Stimulated activated CD4-positive, alpha-beta T cell treated with anti-CD3 and anti-CD28 coated beads, Interleukin-1b, Interleukin-23, amount 100 ng/mL, for 1 hour (primary cell): ENCODE data around the gene C16orf95.

Source experiments
- DNase-seq, 2 donors: peaks; one replicate each; pipeline ENCODE4 v3.0.0-alpha.2; 2020; ENCODE audit warnings: low read depth in 2 of 2

The C16orf95 gene

GRCh38 chr16:87332150-87332549 is 15.0 kb upstream of the C16orf95 start:
- no peak for DNase-seq

GRCh38 chr16:87331241-87331801 is 14.1 kb upstream of the C16orf95 start:
- no peak for DNase-seq

DNA sequence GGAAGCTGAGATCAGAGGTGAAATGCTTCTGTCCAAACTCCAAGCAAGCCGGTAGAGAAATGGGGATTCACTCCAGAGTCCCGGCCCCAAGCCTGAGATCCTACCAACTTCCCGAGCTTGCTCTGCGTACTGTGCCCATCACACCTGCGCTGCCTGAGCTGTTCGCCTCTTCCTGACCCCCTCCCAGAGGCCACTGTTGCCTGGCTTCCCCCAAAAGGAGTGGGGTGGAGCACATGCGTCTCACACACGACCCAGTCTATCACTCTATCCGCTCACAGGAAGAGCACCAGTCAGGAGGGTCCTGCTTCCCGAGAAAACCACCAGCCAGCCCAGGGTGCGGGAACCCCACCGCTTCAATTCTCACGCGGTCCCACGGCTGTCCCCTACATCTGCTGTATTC is 13.5 kb upstream of the C16orf95 start:
- no peak for DNase-seq

GRCh38 chr16:87330257-87330624 is 13.0 kb upstream of the C16orf95 start:
- no peak for DNase-seq

DNA sequence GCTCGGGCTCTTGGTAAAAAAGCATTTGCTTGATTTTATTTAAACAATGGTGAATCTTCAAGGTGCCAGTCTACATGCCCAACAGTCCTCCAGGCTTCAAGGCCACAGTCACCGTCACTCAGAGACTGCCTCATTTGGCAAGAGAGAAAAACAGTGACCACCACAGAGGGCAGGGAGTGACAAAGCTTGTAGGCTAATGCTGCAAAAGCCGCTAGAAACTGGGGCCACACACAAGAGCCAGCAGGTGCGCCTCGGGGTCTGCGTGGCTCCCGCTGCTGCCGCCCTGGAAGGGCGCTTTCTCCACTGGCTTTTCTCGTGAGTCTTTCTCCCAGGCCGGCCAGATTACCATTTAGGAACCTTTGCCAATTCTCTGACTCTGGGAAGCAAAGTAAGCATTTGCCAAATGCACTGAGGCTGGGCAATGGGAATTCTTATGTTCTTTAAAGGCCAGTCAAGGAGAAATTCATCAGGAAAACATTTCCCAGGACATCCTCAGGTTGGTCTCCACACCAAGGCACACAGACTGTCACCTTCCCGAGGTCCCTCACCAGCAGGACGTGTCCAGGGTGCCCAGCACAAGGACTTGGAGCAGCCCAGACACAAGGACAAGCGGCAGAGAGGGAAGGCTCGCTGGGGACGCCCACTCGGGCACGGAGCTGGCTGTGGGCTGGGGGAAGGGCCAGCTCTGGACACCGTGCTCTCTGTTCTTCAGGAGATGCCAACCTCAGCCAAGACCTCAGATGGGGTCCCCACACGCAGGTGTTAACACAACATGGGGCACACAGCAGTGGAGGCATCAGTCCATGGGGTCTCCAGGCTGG is 12.5 kb upstream of the C16orf95 start:
- no peak for DNase-seq

GRCh38 chr16:87328846-87329245 is 11.7 kb upstream of the C16orf95 start:
- DNase-seq = no peak

GRCh38 chr16:87327798-87328495 is 10.8 kb upstream of the C16orf95 start:
- DNase-seq = no peak

GRCh38 chr16:87326151-87326571 is 9.0 kb upstream of the C16orf95 start:
- no peak for DNase-seq

- DNase-seq = no peak
Measured at GRCh38 chr16:87325423-87325858, 8.2 kb upstream of the C16orf95 start.

GRCh38 chr16:87324411-87325275 is 7.5 kb upstream of the C16orf95 start:
- no peak for DNase-seq

DNA sequence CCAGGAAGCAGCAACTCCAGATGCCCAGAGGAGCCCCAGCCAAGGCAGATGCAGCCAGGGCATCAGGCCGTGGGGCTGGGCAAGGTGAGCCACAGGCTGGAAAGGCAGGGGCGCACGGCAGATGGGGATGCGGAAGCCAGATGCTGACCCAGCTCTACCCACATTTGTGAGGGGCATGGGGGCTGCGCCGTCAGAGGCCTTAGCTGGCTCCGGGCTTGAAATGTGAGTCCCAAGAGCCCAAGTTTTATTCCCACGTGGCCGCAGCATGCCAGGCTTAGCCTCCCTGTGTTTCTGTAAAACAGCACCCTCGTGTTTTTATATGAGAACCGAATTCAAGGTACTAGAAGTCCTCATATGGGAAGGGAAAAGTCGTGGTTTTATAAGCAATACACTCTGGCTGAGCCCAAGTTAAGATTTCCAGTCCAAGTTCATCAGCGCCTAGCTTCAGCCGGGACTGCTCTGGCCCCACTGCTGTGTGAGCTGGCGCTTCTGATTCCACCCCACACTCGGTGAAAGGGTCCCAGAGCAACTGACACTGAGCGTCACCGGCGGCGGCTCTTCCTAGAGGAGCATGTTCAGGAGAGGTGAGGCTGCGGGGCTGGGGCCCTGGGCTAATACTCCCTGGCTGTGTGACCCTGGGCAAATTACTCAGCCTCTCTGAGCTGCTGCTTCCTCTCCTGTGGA is 6.7 kb upstream of the C16orf95 start:
- no peak for DNase-seq

DNA sequence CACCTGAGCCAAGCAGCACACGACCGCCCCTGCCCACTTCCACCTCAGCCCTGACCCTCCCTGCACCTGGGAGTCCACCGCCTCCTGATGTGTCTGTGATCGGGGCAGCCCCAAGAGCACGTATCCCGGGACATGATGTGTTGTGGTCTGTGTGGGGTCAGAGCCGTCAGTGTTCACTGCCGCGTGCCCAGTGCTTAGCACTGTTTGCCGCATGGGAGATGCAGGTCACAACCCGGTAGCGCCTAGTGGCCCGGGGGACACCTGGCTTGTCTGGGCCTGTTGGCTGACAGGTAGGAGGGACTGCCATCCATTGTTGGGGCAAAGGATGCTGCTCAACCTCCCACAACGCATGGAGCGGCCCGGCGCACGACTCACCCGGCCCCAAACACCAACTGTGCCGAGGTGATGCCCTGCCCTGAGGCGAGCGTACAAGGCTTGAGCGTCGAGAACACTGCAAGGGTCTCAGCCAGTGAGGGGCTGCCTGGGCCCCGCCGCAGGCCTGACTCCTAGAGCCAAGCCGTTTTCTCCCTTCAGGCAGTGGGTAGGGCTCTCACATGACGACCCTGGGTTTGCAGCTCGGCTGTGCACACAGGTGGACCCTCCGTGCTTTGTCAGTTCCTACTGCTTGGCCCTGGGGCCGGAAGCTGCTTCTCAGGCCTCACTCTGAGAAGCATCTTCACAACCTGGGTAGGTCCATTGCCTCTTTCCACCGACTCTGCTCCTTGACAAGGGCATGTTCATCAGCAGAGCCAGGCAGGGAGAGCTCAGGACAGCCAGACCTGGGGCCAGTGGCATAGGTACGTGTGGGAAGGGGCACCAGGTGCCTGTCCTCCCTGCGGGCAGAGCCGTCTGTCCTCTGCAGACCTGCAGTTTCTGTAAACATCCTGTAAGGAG is 5.9 kb upstream of the C16orf95 start:
- no peak for DNase-seq

GRCh38 chr16:87322360-87322759 is 5.2 kb upstream of the C16orf95 start:
- DNase-seq = no peak

GRCh38 chr16:87321336-87322107 is 4.3 kb upstream of the C16orf95 start:
- DNase-seq = no peak

DNA sequence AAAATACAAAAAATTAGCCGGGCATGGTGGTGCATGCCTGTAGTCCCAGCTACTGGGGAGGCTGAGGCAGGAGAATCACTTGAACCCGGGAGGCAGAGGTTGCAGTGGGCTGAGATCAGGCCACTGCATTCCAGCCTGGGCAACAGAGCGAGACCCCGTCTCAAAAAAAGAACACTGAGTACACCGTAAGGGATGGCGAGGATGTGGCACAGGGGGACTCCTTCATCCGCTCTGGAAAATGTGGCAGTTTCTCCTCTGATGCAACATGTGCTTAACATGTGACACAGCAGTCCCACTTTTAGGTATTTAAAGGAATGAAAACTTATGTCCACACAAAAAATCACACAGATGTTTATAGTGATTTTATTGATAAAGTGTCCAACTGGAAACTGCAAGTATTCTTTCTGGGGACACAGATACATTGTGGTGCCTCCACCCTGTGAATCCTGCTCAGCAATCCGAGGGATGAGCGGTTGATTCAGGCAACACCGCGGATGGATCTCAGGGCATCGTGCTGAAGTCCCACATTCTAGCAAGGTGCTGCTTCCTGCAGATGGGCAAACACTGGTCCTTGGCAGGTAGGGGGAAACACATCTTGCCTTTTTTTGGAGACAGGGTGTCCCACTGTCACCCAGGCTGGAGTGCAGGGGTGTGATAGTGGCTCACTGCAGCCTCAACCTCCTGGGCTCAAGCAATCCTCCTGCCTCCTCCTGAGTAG is 3.5 kb upstream of the C16orf95 start:
- DNase-seq = no peak

DNA sequence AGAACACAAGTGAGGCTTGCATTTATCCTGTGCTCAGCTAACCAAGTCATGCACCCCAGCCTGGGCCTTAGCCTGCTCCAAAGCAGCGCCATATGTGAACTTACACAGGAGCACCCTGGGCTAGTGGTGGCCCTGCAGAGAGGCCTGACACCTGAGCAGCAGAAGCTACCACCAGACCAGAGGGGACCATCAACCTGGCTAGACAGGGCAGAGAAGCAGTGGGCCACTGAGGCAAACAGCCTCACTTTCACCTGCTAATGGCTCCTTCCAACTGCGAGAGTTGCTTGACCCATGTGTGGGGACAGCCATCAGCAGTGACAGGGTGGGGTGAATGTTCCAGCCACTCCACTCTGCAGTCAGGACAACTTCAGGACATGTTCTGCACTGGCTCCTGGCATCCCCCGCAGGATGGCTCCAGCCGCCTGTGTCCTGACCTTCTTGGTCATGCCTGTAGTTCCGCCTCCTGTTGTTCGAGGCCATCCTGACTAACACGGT is 2.9 kb upstream of the C16orf95 start:
- DNase-seq = no peak

DNA sequence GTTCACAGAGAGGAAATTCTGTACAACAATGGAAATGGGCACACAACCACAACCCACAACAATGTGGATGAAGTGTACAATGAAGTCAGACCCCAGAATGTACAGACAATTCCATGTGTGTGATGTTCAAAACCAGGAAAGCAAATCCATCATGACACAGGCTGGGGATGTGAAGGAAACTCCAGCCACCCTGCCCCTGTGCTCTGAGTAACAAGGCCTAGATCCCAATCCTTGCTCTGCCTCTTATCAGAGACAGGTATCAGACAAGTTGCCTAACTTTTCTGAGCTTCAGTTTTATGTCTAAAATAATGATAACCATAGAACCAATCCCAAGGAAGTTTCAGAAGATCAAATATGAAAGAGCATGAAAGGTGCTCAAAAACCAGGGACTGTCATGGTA is 1.8 kb upstream of the C16orf95 start:
- DNase-seq = no peak

GRCh38 chr16:87317750-87318644 is 805 bp upstream of the C16orf95 start:
- no peak for DNase-seq
